A204.1 (cell line): Measurements from ENCODE around the gene MGA.

Experiments used
- FAIRE-seq: peaks from 2 replicates; lab custom pipeline; 2012; peaks lifted over from hg19 to GRCh38; lab: Jason Lieb, UNC

Gene MGA

GRCh38 chr15:41658689-41659088 lies 1.5 kb upstream of the MGA start:
- no peak for FAIRE-seq

GRCh38 chr15:41659190-41659589 lies 1.0 kb upstream of the MGA start:
- no peak for FAIRE-seq

GRCh38 chr15:41659855-41660234 lies 360 bp upstream of the MGA start:
- FAIRE-seq = no peak

GRCh38 chr15:41661078-41661517 lies 893 bp downstream of the MGA start:
- no peak for FAIRE-seq

- FAIRE-seq = no peak
Measured at GRCh38 chr15:41661518-41662225, 1.5 kb downstream of the MGA start.

- FAIRE-seq = no peak
Measured at GRCh38 chr15:41666353-41666920, 6.2 kb downstream of the MGA start.

- FAIRE-seq = no peak
Measured at GRCh38 chr15:41669701-41670100, 9.5 kb downstream of the MGA start.

- no peak for FAIRE-seq
Measured at GRCh38 chr15:41671656-41672648, 11.7 kb downstream of the MGA start.

GRCh38 chr15:41675337-41675736 lies 15.1 kb downstream of the MGA start:
- FAIRE-seq = no peak

GRCh38 chr15:41678742-41679141 lies 18.5 kb downstream of the MGA start:
- FAIRE-seq = no peak

GRCh38 chr15:41683955-41684354 lies 23.8 kb downstream of the MGA start:
- FAIRE-seq = no peak

GRCh38 chr15:41688671-41689070 lies 28.5 kb downstream of the MGA start:
- FAIRE-seq = no peak

GRCh38 chr15:41689083-41689482 lies 28.9 kb downstream of the MGA start:
- FAIRE-seq = no peak

GRCh38 chr15:41689834-41690233 lies 29.6 kb downstream of the MGA start:
- no peak for FAIRE-seq

GRCh38 chr15:41690636-41691035 lies 30.4 kb downstream of the MGA start:
- no peak for FAIRE-seq

- FAIRE-seq = no peak
Measured at GRCh38 chr15:41691471-41691870, 31.3 kb downstream of the MGA start.

GRCh38 chr15:41692049-41692448 lies 31.8 kb downstream of the MGA start:
- no peak for FAIRE-seq

GRCh38 chr15:41693757-41694156 lies 33.6 kb downstream of the MGA start:
- FAIRE-seq = no peak

GRCh38 chr15:41695750-41696436 lies 35.7 kb downstream of the MGA start:
- FAIRE-seq = no peak

GRCh38 chr15:41698779-41699178 lies 38.6 kb downstream of the MGA start:
- no peak for FAIRE-seq

- FAIRE-seq = no peak
Measured at GRCh38 chr15:41703120-41703519, 42.9 kb downstream of the MGA start.

- no peak for FAIRE-seq
Measured at GRCh38 chr15:41713047-41713446, 52.8 kb downstream of the MGA start.
